IPS DF 4.7 (cell line): ENCODE data around the gene CHST11.

Experiments
- DNase-seq: peaks from one replicate; pipeline ENCODE4 v3.0.0-alpha.2; 2013; ENCODE audit warnings: low spot score; ENCODE audit errors: extremely low read depth

Gene CHST11

GRCh38 chr12:104672096-104672445 lies 215.3 kb downstream of the CHST11 start:
- no peak for DNase-seq

GRCh38 chr12:104672501-104673265 lies 215.9 kb downstream of the CHST11 start:
- no peak for DNase-seq

- no peak for DNase-seq
Observed at GRCh38 chr12:104673294-104673693, 216.5 kb downstream of the CHST11 start.

GRCh38 chr12:104673696-104674482 lies 217.1 kb downstream of the CHST11 start:
- no peak for DNase-seq

GRCh38 chr12:104676636-104677035 lies 219.9 kb downstream of the CHST11 start:
- no peak for DNase-seq

GRCh38 chr12:104677441-104678089 lies 220.8 kb downstream of the CHST11 start:
- no peak for DNase-seq

GRCh38 chr12:104680070-104680469 lies 223.3 kb downstream of the CHST11 start:
- DNase-seq = no peak

- no peak for DNase-seq
Observed at GRCh38 chr12:104680491-104680890, 223.7 kb downstream of the CHST11 start.

- no peak for DNase-seq
Observed at GRCh38 chr12:104681012-104681690, 224.4 kb downstream of the CHST11 start.

GRCh38 chr12:104682790-104683279 lies 226.1 kb downstream of the CHST11 start:
- no peak for DNase-seq

- no peak for DNase-seq
Observed at GRCh38 chr12:104683831-104684503, 227.2 kb downstream of the CHST11 start.

GRCh38 chr12:104684884-104685283 lies 228.1 kb downstream of the CHST11 start:
- no peak for DNase-seq

- no peak for DNase-seq
Observed at GRCh38 chr12:104685366-104685765, 228.6 kb downstream of the CHST11 start.

- no peak for DNase-seq
Observed at GRCh38 chr12:104686196-104686595, 229.4 kb downstream of the CHST11 start.

GRCh38 chr12:104687823-104688573 lies 231.2 kb downstream of the CHST11 start:
- DNase-seq = no peak

GRCh38 chr12:104689635-104690034 lies 232.9 kb downstream of the CHST11 start:
- DNase-seq = no peak

- DNase-seq = no peak
Observed at GRCh38 chr12:104691721-104692556, 235.2 kb downstream of the CHST11 start.

- no peak for DNase-seq
Observed at GRCh38 chr12:104692557-104693218, 235.9 kb downstream of the CHST11 start.

- DNase-seq = no peak
Observed at GRCh38 chr12:104693493-104693892, 236.7 kb downstream of the CHST11 start.
